HG02973 (cell line): Measurements from ENCODE around the gene LRRC15.

ENCODE experiments used
- ATAC-seq: cut with Tn5 transposase; IDR thresholded peaks from one replicate; pipeline ENCODE4 v1.9.1; 2021; ENCODE audit warnings: moderate library complexity; ENCODE audit not compliant: unreplicated experiment

LRRC15 gene

DNA sequence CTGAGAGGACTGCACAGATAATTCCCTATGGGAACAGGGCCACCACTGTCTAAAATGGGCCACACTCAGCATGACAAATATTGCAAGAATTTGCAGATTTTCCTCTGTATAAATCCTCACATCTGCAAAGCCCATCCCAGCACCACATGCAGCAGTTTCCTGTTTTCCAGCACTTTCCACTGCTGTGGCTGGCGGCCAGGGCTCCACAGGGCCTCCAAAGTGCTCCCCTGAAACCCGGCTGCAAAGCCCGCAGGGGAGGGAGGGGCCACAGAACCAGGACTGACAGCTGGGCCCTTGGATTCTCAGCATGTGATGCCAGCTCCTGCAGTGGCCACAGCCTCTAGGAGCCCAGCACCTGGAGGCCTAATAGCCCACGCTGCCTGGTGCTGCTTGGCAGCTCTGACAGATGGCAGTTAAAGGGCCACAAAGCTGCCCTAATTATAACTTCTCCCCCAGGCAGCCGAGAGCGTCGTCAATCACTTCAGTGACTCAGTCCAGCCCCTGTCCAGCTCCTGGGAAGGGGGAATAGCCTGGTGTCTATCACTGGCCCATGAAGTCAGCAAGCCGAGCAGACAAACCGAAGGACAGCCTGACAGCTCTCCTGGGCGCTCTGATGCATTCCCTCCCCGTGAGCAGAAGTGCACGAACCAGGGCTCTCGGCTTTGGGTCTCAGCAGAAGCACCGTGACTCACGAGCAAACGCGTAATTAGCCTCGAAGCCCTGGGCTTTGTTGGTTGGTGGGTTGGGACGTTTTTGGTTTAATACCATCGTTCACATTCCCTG lies 4.7 kb downstream of the LRRC15 start:
- no peak for ATAC-seq

DNA sequence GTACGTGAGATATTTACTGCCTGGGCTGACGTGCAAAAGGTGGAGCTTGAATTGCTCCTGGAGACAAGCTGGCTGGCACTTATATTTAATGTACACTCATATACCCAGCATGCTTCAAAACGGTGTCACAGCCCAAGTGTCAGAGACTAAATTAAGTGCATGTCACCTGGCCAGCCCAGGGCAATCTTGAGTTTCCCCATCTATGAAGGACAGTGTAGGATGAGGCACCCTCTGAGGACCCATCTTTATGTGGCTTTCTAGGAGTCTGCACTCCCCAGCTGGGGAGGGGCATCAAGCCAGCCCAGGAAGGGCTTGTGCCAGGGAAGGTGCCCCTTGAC lies 5.3 kb downstream of the LRRC15 start:
- no peak for ATAC-seq

DNA sequence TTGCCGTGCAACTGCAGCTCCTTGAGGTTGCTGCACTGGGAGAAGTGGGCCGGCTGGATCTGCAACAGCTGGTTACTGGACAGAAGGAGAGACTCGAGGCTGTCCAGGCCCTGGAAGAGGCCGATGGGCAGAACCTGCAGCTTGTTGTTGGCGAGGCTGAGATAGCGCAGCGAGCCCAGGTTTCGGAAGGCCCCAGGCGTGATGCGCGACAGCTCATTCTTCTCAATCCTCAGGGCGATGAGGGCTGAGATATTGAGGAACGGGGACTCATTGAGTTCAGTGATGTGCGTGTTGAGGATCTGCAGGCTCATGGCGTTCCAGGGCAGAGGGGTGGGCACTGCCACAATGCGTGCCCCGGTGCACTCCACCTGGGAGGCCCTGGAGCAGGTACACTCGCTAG lies 9.0 kb downstream of the LRRC15 start:
- ATAC-seq = no peak

DNA sequence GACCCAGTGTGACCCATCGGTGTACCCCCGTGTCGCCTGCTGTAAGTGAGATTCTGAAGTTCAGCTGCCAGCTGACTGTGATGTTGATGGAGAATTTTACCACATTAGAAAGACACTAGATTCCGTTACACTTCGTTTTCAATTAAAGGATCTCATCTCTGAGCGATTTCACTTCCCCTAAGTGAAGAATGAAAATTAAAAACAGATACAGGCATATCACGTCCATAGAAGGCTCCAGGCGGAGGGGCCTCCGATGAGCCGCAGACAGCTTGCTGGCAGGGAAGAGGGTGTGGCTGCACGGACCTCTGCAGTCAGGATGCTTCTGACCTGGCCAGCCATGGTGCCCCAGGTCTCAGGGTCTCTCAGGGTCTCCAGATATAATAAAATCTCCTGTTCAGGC lies 11.9 kb downstream of the LRRC15 start:
- no peak for ATAC-seq

DNA sequence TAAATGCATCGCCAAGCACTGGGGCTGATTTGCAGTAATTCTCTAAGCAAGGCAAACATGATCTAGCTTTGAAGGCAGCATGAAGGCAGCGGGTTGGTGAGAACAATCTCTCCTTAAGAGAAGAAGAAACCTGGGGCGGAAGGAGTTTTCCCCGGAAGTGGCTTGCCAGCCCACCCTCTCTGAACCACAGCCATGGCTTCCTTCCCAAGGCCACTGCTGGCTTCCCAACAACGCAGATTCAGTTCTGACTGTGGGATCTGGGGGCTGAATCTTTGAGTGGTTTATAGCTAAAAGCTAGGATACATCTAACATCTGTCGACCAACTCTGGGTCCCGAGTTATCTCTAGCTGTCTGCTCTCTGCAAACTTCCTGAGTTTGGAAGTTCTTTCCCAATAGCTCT lies 14.2 kb downstream of the LRRC15 start:
- no peak for ATAC-seq

DNA sequence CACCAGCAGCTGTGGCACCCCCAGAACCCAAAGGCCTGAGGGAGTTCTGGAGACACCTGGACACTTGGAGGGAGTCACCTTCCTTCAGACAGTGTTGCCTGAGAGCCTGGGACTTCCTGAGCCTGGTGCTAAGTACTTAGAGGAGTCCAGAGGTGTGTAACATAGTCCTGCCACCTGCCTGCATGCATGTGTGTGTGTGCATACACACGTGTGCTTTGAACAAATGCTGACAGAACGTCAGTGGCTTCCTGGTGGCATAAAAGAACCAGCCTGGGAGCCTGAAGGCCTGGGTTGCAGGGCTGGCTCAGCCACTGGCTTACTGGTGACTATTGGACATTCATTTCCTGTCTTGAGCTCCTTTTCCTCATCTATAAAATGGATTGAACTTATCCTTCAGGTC lies 15.2 kb downstream of the LRRC15 start:
- no peak for ATAC-seq

DNA sequence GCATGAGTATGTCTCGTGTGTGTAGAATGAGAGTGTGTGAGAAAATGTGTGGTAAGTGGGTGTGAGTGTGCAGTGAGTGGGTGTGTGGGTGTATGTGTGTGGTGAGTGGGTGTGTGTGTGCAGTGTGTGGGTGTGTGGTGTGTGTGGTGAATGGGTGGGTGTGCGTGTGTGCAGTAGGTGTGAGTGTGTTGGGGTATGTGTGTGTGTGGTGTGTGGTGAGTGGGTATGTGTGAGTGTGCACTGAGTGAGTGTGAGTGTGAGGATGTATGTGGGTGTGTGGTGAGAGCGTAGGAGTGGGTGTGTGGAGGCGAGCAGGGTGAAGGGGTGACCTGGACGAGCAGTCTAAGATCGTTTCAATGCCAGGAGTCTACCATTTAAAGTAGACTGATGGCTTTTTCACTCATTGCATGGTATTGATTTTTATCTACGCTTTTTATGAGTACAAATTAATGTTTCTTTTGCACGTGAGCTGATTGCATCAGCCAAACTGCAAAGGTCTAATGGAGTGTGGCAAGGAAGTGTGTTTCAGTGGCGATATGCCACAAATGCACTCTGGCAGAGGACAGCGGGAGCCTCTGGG lies 16.8 kb downstream of the LRRC15 start:
- no peak for ATAC-seq

DNA sequence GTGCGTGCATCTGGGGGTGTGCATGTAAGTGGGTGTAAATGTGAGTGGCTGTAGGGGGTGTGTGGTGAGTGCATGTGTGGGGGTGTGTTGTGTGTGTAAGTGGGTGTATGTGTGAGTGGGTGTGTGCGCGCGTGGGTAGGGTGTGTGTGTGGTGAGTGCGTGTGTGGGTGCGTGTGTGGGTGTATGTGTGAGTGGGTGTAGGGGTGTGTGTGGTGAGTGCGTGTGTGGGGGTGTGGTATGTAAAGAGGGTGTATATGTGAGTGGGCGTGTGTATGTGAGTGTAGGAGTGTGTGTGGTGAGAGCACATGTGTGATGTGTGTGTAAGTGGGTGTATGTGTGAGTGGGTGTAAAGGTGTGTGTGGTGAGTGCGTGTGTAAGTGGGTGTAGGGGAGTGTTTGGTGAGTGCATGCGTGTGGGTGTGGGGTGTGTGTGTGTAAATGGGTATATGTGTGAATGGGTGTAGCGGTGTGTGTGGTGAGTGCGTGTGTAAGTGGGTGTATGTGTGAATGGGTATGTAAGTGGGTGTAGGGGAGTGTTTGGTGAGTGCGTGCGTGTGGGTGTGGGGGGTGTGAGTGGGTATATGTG lies 17.5 kb downstream of the LRRC15 start:
- no peak for ATAC-seq

DNA sequence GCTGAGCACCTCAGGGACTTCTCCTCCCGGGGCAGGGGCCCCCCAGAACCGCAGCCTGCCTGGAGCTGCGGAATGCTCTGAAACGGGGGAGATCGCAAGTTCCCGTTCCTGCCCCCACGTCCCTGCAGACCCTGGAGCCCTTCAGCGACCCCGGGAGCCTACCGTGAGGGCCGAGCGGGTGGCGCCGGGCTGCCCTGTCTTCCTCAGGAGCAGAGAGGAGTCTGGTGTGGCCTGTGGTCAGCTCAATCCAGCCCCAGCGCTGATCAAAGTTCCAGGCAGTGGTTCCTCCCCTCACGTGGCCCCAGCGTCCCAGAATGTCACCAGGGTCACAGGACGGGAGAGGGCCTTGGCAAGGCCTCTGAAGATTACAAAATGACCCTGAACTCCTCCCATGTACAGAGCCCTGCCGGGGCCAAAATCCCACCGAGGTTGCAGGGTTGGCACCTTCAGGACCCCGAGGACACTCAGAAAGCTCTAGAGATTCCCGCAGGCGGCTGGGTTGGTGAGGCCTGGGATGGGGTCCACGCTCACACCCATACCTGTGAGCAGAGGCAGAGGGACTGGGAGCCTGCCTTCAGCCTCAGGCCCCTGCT lies 18.4 kb downstream of the LRRC15 start, which contains the start of gene CPN2:
CPN2 (minus strand) TSS at position 249 of the 593 bp plus-strand sequence. CDS start 8,626 bp downstream, outside the sequence.
- no peak for ATAC-seq

DNA sequence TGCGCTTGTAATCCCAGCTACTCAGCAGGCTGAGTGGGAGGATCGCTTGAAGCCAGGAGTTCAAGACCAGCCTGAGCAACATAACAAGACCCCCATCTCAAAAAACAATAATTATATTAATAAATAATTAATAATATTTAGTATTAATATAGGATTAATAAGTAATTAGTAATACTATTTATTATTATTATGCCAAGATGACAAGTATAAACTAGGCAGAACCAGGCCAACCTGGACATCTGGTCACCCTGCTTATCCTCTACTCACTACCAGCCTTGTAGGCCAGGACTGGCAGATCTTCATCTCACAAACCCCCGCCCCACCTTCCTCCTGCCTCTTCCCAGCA lies 18.8 kb downstream of the LRRC15 start:
- ATAC-seq = no peak

DNA sequence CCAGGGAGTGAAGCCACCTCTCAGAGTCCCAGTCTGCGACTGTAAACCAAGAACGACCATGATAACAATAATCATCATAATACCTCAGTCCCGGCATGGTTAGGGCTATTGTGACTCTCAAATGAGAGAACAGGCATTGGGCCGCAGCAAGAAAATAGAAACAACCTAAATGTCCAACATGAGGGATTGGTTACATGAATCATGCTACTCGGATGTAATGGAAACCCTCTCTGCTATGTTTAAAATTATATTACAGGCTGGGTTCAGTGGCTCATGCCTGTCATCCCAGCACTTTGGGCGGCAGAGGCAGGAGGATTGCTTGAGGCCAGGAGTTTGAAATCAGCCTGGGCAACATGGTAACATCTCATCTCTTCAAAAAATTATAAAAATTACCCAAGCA lies 21.2 kb downstream of the LRRC15 start:
- no peak for ATAC-seq

DNA sequence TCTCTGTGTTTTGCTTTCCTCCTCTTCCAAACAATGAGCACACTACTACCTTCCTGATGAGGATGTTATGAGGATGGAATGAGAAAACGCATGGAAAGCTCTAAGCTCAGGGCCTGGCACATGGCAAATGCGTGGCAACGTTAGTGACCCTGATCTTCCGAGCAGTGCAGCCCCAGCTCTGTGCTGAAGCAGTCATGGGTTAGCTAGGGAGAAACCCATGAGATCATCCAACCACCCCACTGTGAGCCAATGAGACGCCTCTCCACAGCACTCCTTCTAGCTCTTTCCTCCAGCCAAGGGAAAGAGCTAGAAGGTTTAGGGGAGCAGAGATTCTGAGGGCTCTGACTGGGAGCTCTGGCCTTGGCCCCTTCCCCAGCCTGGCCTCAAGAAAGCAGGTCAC lies 22.9 kb downstream of the LRRC15 start:
- no peak for ATAC-seq

DNA sequence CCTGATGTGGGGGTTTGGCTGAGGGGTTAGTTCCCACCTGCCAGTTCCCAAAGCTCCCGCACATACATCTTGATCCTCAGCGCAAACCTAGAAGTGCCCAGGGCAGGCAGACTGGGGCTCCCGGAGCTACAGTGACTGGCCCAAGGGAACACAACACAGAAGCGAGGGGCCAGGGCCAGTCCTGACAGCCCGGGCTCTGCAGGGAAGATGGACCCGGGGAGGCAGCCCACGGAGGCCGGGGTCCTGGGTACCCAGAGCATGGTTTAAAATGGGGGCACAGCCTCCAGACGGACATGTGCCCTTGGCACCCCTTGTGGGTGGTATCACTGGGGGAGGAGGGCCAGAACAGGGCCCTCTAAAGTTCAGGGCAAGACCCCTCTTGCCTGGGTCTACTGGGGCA lies 23.5 kb downstream of the LRRC15 start:
- no peak for ATAC-seq

DNA sequence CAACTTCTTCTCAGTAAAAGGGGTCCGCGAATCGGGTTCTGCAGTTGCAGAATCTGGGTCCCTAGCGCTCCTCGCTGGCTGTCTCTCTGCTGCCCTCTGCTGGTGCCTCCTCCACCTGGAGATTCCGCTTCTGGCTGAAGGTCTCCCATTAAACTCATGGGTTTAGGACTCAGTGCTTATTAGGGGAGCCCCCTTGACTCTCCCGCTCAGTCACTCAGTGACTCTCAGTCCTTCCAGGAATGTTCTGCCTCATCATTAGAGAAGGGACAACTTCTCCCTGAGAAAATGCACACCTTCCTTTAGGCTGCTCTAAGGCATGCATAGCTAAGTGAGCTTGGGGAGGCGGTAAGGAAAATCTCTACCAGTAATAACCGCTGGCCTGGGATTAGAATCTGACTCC lies 25.5 kb downstream of the LRRC15 start:
- ATAC-seq = no peak

DNA sequence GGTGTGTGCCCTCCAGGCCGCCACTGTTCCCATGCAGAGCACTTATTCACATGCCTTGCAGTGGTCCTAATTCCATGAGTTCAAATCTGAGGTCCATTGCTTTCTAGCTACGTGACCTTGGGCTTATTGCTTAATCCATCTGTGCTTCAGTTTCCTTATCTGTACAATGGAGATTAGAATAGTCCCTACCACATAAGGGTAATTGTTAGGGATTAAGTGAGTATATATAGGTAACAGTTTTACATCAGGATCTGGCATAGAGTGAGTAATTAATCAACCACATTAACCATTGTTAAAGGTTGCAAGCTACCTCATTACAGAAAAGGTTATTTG lies 26.0 kb downstream of the LRRC15 start:
- no peak for ATAC-seq

DNA sequence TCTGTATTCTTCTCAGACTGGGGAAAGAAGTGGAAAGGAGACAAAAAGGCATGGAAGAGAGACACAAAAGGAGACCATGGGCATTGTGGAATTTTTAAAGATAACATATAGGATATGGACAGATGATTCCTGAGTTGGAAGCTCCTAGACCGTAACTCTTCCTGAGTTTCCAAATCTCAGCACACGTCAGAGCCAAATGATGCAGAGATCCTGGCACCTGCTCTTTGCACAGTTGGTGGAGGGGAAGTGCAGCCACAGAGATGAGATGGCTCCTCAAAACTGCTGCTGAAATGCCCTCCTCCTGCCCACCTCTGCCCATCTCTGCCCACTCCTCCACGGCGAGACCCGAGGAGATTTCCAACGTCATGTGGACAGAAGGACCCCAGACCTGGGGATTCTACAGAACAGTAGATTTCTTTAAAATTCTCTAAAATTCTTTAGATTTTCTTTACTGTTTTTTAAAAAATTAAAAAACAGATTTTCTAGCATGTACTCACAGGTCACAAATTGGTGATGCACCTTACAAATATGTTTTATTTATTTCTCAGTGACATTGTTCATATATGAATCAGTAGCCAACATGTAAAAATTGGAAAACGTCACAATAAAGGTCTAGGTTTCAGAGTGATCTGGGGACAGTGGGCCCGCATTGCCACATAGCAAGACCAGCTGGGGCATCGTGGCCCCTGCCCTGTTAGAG lies 26.5 kb downstream of the LRRC15 start:
- no peak for ATAC-seq

DNA sequence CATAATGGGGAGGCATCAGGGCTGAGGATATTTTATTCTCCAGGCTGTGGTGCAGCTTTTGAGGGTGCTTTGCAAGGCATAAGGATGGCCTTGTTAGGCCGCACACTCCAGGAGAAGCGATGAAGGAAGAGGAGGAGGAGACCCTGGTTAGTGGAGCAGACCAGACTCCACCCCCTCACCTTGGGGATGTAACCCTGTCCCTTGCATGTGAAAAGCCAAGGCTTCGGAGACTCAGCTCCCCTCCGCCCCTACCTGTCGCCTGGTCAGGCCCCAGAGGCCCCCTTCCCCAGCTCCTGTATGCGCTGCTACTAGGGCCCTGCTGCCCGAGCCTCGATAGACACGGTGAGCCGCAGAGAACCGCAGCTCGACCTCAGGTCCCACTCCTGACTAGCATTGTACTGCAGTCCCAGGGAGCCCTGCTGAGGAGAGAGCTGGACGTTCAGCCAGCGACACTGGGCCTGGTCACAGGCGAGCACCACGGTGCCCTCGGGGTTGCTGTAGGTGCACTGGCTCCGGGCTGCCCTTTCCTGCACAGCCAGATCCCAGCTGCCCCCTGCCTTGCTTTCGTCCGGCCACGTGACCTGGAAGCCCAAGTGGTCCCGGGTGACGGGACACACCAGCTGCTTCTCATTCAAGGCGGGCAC lies 28.7 kb downstream of the LRRC15 start:
- no peak for ATAC-seq

DNA sequence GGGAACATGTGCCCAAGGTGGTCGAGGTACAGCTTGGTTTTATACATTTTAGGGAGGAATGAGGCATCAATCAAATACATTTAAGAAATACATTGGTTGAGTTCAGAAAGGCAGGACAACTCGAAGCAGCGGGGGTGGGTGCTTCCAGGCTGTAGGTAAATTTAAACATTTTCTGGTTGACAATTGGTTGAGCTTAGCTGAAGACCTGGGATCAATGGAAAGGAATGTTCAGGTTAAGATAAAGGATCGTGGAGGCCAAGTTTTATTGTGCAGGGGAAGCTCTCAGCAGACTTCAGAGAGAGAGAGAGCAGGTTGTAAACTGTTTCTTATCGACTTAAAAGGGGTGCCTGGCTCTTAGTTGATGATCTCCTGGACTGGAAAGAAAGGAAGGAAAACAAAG lies 29.7 kb downstream of the LRRC15 start:
- ATAC-seq = no peak

DNA sequence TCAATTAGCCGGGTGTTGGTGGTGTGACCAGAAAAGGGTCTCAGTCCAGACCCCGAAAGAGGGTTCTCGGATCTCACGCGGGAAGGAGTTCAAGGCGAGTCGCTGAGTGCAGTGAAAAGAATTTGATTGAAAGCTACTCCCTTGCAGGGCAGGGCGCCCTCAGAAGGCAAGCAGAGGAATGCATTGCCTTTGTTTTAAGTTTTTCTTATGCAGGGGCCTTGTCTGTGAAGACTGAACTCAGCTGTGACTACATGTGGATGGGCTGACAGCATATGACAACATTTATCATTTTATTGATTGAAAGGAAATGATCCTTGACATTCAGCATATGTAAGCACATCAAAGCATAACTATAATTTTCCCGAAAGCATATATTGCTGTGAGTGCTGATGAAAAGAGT lies 30.2 kb downstream of the LRRC15 start:
- ATAC-seq = no peak

DNA sequence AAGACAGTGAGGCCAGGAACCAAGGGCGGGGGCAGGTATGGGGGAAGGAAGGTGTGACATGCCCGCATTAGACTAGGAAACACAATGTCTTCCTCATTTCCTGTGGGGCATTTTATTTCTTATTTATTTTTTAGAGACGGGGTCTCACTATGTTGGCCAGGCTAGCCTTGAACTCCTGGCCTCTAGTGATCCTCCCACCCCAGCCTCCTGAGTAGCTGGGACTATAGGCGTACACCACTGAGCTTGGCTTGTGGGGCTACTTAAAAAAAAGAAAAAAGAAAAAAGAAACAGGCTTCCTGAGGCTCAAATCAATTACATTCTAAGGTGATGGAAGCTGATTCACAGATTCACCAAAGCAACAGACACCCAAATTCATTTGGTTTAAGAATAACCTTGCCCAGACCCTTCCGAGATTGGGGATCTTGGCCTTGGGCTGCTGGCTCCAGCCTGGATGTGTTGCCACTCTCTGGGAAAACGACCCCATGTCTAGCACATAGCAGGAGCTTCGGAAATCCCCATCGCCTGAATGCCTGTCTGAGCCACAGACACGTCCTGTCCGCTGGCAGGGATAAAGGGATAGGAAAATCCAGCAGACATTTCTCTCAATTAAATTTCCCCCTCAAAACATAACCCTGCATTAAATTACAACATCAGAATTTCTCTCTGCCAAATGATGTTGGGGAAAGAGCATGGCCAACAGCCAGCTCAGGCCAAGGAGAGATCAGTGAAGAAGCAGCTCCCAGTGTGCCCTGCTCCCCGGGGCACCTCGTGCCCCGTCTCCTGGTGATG lies 31.4 kb downstream of the LRRC15 start:
- no peak for ATAC-seq
